ENCODE results near the gene COL5A3. TPM values are rescaled to one million over a fixed set of nuclear protein-coding genes. Genes with fewer than 3 reads are reported as not detected.

The COL5A3 gene
- total RNA-seq, 1 experiment from 2014 or later = 0.18 TPM

- H3K4me3 ChIP-seq (ENCODE audit: low read depth in 2 of 2, low read length in 2 of 2) = no peak overlapping the region
- intact Hi-C loops (cut with micrococcal nuclease; ENCODE audit: unreplicated experiment) (no loop called here), in situ Hi-C loops (cut with HindIII; ENCODE audit: low pct_unique_long_range_greater_than_20kb, low sequenced_read_pairs) (no loop called here)
- no peak overlapping the region for H3K27ac ChIP-seq (ENCODE audit: low read length)
- no peak for DNase-seq (ENCODE audit: low read depth, low spot score)
- ATAC-seq = no peak
- no peaks in the 10 kb centered on the region for H3K9me3 ChIP-seq (ENCODE audit: control insufficient read depth, insufficient read depth, low read depth, low read length)
- CTCF ChIA-PET = no interaction called here
- TF ChIP-seq CTCF (IDR thresholded peaks at IDR 0.05) (no peak), TCF7L2 (IDR thresholded peaks at IDR 0.05; ENCODE audit: low read depth, low read length) (no peak), SIN3A (IDR thresholded peaks at IDR 0.05; ENCODE audit: borderline replicate concordance, insufficient read depth, low read depth, low read length) (no peak), REST (IDR thresholded peaks at IDR 0.05; ENCODE audit: insufficient read depth in 1 of 2, low read depth in 2 of 2, low read length in 1 of 2) (no peak), POLR2AphosphoS5 (IDR thresholded peaks at IDR 0.05; ENCODE audit: low read depth, low read length) (no peak)
- peaks cover 5% of the 10 kb centered on the region; the same call in 1 of the 2 replicates for H3K4me1 ChIP-seq (ENCODE audit: control insufficient read depth, insufficient read depth, low read length)
- no peaks in the 10 kb centered on the region for H3K27me3 ChIP-seq (ENCODE audit: control insufficient read depth, insufficient read depth, low read length)
- H3K36me3 ChIP-seq (ENCODE audit: control insufficient read depth, insufficient read depth, low read length) = no peaks in the 10 kb centered on the region
- POLR2A ChIA-PET = no interaction called here
- no TSS peak for BruUV-seq (replicated peaks)
These were observed 27.1 kb upstream of the COL5A3 start for GRCh38 chr19:10037367-10037766.

GRCh38 chr19:10036601-10037071, 26.3 kb upstream of the COL5A3 start:
- Histone ChIP-seq H3K36me3 (ENCODE audit: control insufficient read depth, insufficient read depth, low read length) (no peaks in the 10 kb centered on the region), H3K4me1 (ENCODE audit: control insufficient read depth, insufficient read depth, low read length) (peaks cover 5% of the 10 kb centered on the region; the same call in 1 of the 2 replicates), H3K27me3 (ENCODE audit: control insufficient read depth, insufficient read depth, low read length) (no peaks in the 10 kb centered on the region), H3K9me3 (ENCODE audit: control insufficient read depth, insufficient read depth, low read depth, low read length) (no peaks in the 10 kb centered on the region), H3K27ac (ENCODE audit: low read length) (no peak overlapping the region), H3K4me3 (ENCODE audit: low read depth in 2 of 2, low read length in 2 of 2) (no peak overlapping the region)
- DNase-seq (ENCODE audit: low read depth, low spot score) (no peak), ATAC-seq (no peak)
- ChIA-PET CTCF (no interaction called here), POLR2A (no interaction called here)
- no TSS peak for BruUV-seq (replicated peaks)
- in situ Hi-C loops (cut with HindIII; ENCODE audit: low pct_unique_long_range_greater_than_20kb, low sequenced_read_pairs) = no loop called here
- no peak for TF ChIP-seq POLR2AphosphoS5 (IDR thresholded peaks at IDR 0.05; ENCODE audit: low read depth, low read length)
- TF ChIP-seq REST (IDR thresholded peaks at IDR 0.05; ENCODE audit: insufficient read depth in 1 of 2, low read depth in 2 of 2, low read length in 1 of 2) = no peak
- TF ChIP-seq CTCF (IDR thresholded peaks at IDR 0.05) = no peak
- no peak for TF ChIP-seq SIN3A (IDR thresholded peaks at IDR 0.05; ENCODE audit: borderline replicate concordance, insufficient read depth, low read depth, low read length)
- TF ChIP-seq TCF7L2 (IDR thresholded peaks at IDR 0.05; ENCODE audit: low read depth, low read length) = no peak
- intact Hi-C loops (cut with micrococcal nuclease; ENCODE audit: unreplicated experiment) = no loop called here

All from Panc1 (cell line).